Loucy (cell line): ENCODE measurements around the gene CNOT10.
"Not testable (repeated sequence)": the region's sequence is repeated elsewhere in the genome, so short reads cannot be mapped to it uniquely, and the experiment has no call there.

Source experiments
- H2AFZ ChIP-seq: fragments of 200-600 bp; sonication (generic); 2 replicates; pipeline ENCODE4 v1.6.0; 2016; ENCODE audit warnings: antibody characterized with exemption, mild to moderate bottlenecking, low read length, moderate library complexity
- H3F3A ChIP-seq: fragments of 200-600 bp; 2 replicates; pipeline ENCODE4 v1.6.0; 2016; ENCODE audit warnings: antibody characterized with exemption, low read depth, mild to moderate bottlenecking
- H3K27me3 ChIP-seq: fragments of 200-600 bp; sonication (generic); 2 replicates; pipeline ENCODE4 v1.6.1; 2014; ENCODE audit warnings: low read length, mild to moderate bottlenecking; ENCODE audit not compliant: insufficient read depth, poor library complexity, severe bottlenecking
- H3K36me3 ChIP-seq: fragments of 200-600 bp; sonication (generic); 2 replicates; pipeline ENCODE4 v1.6.1; 2016; ENCODE audit warnings: low read length; ENCODE audit not compliant: insufficient read depth
- H3K4me1 ChIP-seq: fragments of 200-600 bp; sonication (generic); 2 replicates; pipeline ENCODE4 v1.5.1; 2014; ENCODE audit warnings: low read length, mild to moderate bottlenecking; ENCODE audit not compliant: insufficient read depth, poor library complexity, severe bottlenecking
- H3K4me2 ChIP-seq: fragments of 200-600 bp; sonication (generic); 2 replicates; pipeline ENCODE4 v1.6.0; 2014; ENCODE audit warnings: antibody characterized with exemption, low read length, low read depth, mild to moderate bottlenecking; ENCODE audit not compliant: poor library complexity, severe bottlenecking
- H3K4me3 ChIP-seq: fragments of 200-600 bp; sonication (generic); 2 replicates; pipeline ENCODE4 v1.5.1; 2014; ENCODE audit warnings: low read length, mild to moderate bottlenecking, mixed read lengths; ENCODE audit not compliant: poor library complexity, severe bottlenecking
- H3K79me2 ChIP-seq: fragments of 200-600 bp; sonication (generic); 2 replicates; pipeline ENCODE4 v1.6.1; 2014; ENCODE audit warnings: low read length; ENCODE audit not compliant: insufficient read depth
- H3K9ac ChIP-seq: fragments of 200-600 bp; sonication (generic); 2 replicates; pipeline ENCODE4 v1.6.0; 2014; ENCODE audit warnings: mild to moderate bottlenecking, low read depth, low read length, moderate library complexity; ENCODE audit not compliant: poor library complexity, severe bottlenecking
- H3K9me2 ChIP-seq: fragments of 200-600 bp; sonication (generic); replicated peaks from 2 replicates; pipeline ENCODE4 v1.6.1; 2016; ENCODE audit warnings: low read depth, low read length, mixed read lengths
- H3K9me3 ChIP-seq: fragments of 200-600 bp; sonication (generic); 2 replicates; pipeline ENCODE4 v1.6.1; 2014; ENCODE audit warnings: mild to moderate bottlenecking, antibody characterized with exemption, low read length, low read depth; ENCODE audit not compliant: insufficient read depth
- H4K20me1 ChIP-seq: fragments of 200-600 bp; sonication (generic); 2 replicates; pipeline ENCODE4 v1.6.0; 2014; ENCODE audit warnings: antibody characterized with exemption, low read length, mild to moderate bottlenecking; ENCODE audit not compliant: insufficient read depth, poor library complexity, severe bottlenecking
- EZH2phosphoT487 ChIP-seq: fragments of 200-600 bp; IDR thresholded peaks from 2 replicates; pipeline ENCODE4 v1.6.1; 2018; ENCODE audit warnings: antibody characterized with exemption, mild to moderate bottlenecking, moderate library complexity, borderline replicate concordance
- TF ChIP-seq, protein P1 (sequence below): fragments of 200-600 bp; sonication (generic); conservative IDR thresholded peaks from 2 replicates; pipeline ENCODE4 v1.5.1; 2014; ENCODE audit warnings: mild to moderate bottlenecking, antibody characterized with exemption, low read length

The CNOT10 gene

GRCh38 chr3:32780735-32781210 is 95.8 kb downstream of the CNOT10 start:
- Histone ChIP-seq H3K9ac (peak overlapping the region; percentile 76), H2AFZ (peak overlapping the region; percentile 98), H3K79me2 (no peaks in the 10 kb centered on the region)

DNA sequence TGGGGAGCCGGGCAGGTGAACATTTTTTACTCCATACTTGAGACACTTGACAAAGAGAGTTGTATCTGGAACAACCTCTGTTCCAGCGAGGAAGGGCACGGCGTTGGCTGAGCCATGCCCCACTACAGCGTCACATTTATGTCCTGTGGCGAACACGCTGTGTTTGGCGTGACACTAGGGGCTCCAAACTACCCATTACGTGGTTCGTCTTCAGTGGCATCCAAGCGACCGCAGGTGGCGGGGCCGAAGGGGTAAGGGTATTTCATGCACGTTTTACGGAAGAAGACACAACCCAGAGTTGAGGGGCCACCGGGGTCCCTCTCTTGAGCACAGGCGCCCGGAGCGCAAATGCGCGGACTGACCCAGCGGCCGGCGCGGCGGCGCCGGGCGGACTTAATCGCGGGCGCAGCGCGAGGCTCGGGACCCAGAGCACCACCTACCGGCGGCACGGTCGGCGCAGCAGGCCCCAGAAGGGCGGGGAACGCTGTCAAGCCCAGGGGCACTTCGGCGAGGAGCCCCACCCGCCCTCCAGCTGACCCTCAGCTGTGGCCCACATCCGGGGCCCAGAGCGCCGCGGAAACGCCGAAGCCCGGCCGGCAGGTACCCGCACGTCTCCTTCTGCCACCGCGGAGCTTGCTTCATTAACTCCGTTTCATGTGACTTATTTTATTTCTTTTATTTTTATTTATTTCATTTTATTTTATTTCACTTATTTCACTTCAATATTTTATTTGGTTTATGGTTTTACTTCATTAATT is 96.4 kb downstream of the CNOT10 start:
- TF ChIP-seq, protein P1, sequence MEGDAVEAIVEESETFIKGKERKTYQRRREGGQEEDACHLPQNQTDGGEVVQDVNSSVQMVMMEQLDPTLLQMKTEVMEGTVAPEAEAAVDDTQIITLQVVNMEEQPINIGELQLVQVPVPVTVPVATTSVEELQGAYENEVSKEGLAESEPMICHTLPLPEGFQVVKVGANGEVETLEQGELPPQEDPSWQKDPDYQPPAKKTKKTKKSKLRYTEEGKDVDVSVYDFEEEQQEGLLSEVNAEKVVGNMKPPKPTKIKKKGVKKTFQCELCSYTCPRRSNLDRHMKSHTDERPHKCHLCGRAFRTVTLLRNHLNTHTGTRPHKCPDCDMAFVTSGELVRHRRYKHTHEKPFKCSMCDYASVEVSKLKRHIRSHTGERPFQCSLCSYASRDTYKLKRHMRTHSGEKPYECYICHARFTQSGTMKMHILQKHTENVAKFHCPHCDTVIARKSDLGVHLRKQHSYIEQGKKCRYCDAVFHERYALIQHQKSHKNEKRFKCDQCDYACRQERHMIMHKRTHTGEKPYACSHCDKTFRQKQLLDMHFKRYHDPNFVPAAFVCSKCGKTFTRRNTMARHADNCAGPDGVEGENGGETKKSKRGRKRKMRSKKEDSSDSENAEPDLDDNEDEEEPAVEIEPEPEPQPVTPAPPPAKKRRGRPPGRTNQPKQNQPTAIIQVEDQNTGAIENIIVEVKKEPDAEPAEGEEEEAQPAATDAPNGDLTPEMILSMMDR = peak; percentile 70
- TF ChIP-seq EZH2phosphoT487 = no peak
- peak overlapping the region; percentile 76 for H3K9ac ChIP-seq
- H3K36me3 ChIP-seq = no peaks in the 10 kb centered on the region
- H3K4me2 ChIP-seq = peak overlapping the region; percentile 99
- no peaks in the 10 kb centered on the region for H3K79me2 ChIP-seq
- no peaks in the 10 kb centered on the region for H3K9me3 ChIP-seq
- no peaks in the 10 kb centered on the region for H3F3A ChIP-seq
- H3K9me2 ChIP-seq = no peaks in the 10 kb centered on the region
- peak overlapping the region; percentile 98 for H2AFZ ChIP-seq
- no peaks in the 10 kb centered on the region for H3K27me3 ChIP-seq
- peaks cover 5% of the 10 kb centered on the region for H3K4me1 ChIP-seq
- no peaks in the 10 kb centered on the region for H4K20me1 ChIP-seq
- peak overlapping the region; percentile 89 for H3K4me3 ChIP-seq

More at GRCh38 chr3:32780735-32781210, 95.8 kb downstream of the CNOT10 start:
- no peaks in the 10 kb centered on the region for H3F3A ChIP-seq
- H3K9me2 ChIP-seq = no peaks in the 10 kb centered on the region
- H3K9me3 ChIP-seq = no peaks in the 10 kb centered on the region
- H3K4me3 ChIP-seq = peak overlapping the region; percentile 89
- peak overlapping the region; percentile 99 for H3K4me2 ChIP-seq
- H3K36me3 ChIP-seq = no peaks in the 10 kb centered on the region
- no peaks in the 10 kb centered on the region for H3K27me3 ChIP-seq
- H4K20me1 ChIP-seq = no peaks in the 10 kb centered on the region
- TF ChIP-seq EZH2phosphoT487 = no peak
- TF ChIP-seq, protein P1 = no peak
- H3K4me1 ChIP-seq = peaks cover 5% of the 10 kb centered on the region

- Histone ChIP-seq H3K4me2 (peak overlapping the region; percentile 99), H3K4me3 (peak overlapping the region; percentile 89)
- H3K9ac ChIP-seq, H4K20me1 ChIP-seq, H3K9me2 ChIP-seq, H3F3A ChIP-seq, H3K4me1 ChIP-seq, H3K9me3 ChIP-seq, H3K36me3 ChIP-seq, H3K79me2 ChIP-seq, H3K27me3 ChIP-seq, H2AFZ ChIP-seq: not testable (repeated sequence)
Measured at GRCh38 chr3:32781969-32782270, 96.9 kb downstream of the CNOT10 start.

GRCh38 chr3:32782407-32782806 is 97.4 kb downstream of the CNOT10 start:
- TF ChIP-seq, protein P1 = no peak
- Histone ChIP-seq H3K4me1 (peaks cover 5% of the 10 kb centered on the region), H3F3A (no peaks in the 10 kb centered on the region), H3K36me3 (no peaks in the 10 kb centered on the region), H3K9ac (no peak overlapping the region), H3K4me2 (no peak overlapping the region), H3K9me3 (no peaks in the 10 kb centered on the region), H4K20me1 (no peaks in the 10 kb centered on the region), H3K79me2 (no peaks in the 10 kb centered on the region), H2AFZ (no peak overlapping the region), H3K9me2 (no peaks in the 10 kb centered on the region), H3K4me3 (no peak overlapping the region), H3K27me3 (no peaks in the 10 kb centered on the region)
